HEK293 (cell line): ENCODE measurements around the gene PLCB1.

Source experiments
- CTCF ChIA-PET: fragments of 350-600 bp; formaldehyde crosslinking; extraction: SDS; loops from one replicate; lab custom pipeline; 2021; ENCODE audit warnings: antibody characterized with exemption; lab: Yijun Ruan, JAX
- POLR2A ChIA-PET: fragments of 300-600 bp; formaldehyde crosslinking; extraction: SDS; loops from one replicate; lab custom pipeline; 2020; ENCODE audit warnings: antibody characterized with exemption, inconsistent platforms; lab: Yijun Ruan, JAX
- H3K27ac ChIP-seq: fragments of 200-500 bp; sonication (Bioruptor generic); 2 replicates; pipeline ENCODE4 v1.5.1; 2014; ENCODE audit warnings: low read depth, low read length, control low read depth, inconsistent platforms; ENCODE audit errors: extremely low read depth
- H3K36me3 ChIP-seq, 2 experiments: fragments of 200-500 bp in 1 of 2; sonication (Bioruptor generic) in 1 of 2; 1 replicate in 1 of 2; 2 replicates in 1 of 2; pipeline ENCODE4 v1.5.1; 2014 to 2017; ENCODE audit warnings: inconsistent platforms in 2 of 2, low read length in 2 of 2; ENCODE audit not compliant: control insufficient read depth in 2 of 2, insufficient read depth in 1 of 2
- H3K4me1 ChIP-seq: fragments of 200-500 bp; sonication (Bioruptor generic); 2 replicates; pipeline ENCODE4 v1.5.1; 2014; ENCODE audit warnings: mild to moderate bottlenecking, low read length, inconsistent platforms; ENCODE audit not compliant: control insufficient read depth, insufficient read depth
- H3K4me3 ChIP-seq: 2 replicates; pipeline ENCODE4 v1.5.1; 2011; ENCODE audit warnings: low read depth, mild to moderate bottlenecking, control low read depth, low read length, moderate library complexity
- H3K9me3 ChIP-seq: fragments of 200-500 bp; sonication (Bioruptor generic); 2 replicates; pipeline ENCODE4 v1.5.1; 2014; ENCODE audit warnings: low read depth, low read length, inconsistent platforms; ENCODE audit not compliant: control insufficient read depth, insufficient read depth
- EGR2 ChIP-seq: fragments of 450-650 bp; formaldehyde crosslinking; IDR thresholded peaks from 2 replicates; pipeline ENCODE4 v1.5.1; 2016; ENCODE audit warnings: low read depth, missing biosample characterization, missing genetic modification characterization
- GLIS1 ChIP-seq: fragments of 450-650 bp; formaldehyde crosslinking; IDR thresholded peaks from 2 replicates; pipeline ENCODE4 v1.5.1; 2016; ENCODE audit warnings: missing biosample characterization, missing genetic modification characterization
- OVOL3 ChIP-seq: fragments of 450-650 bp; formaldehyde crosslinking; IDR thresholded peaks from 2 replicates; pipeline ENCODE4 v1.5.1; 2016; ENCODE audit warnings: missing biosample characterization, missing genetic modification characterization
- SP2 ChIP-seq: fragments of 450-650 bp; formaldehyde crosslinking; IDR thresholded peaks from 2 replicates; pipeline ENCODE4 v1.5.1; 2016; ENCODE audit warnings: missing biosample characterization, missing genetic modification characterization
- ZBTB21 ChIP-seq: fragments of 450-650 bp; formaldehyde crosslinking; IDR thresholded peaks from 2 replicates; pipeline ENCODE4 v1.5.1; 2017; ENCODE audit warnings: missing biosample characterization, missing genetic modification characterization
- ZBTB48 ChIP-seq: fragments of 450-650 bp; formaldehyde crosslinking; IDR thresholded peaks from 2 replicates; pipeline ENCODE4 v1.5.1; 2016; ENCODE audit warnings: missing biosample characterization, missing genetic modification characterization
- ZFP41 ChIP-seq: fragments of 450-650 bp; formaldehyde crosslinking; IDR thresholded peaks from 2 replicates; pipeline ENCODE4 v1.5.1; 2016; ENCODE audit warnings: missing biosample characterization, missing genetic modification characterization, borderline replicate concordance
- ZNF138 ChIP-seq: fragments of 450-650 bp; formaldehyde crosslinking; IDR thresholded peaks from 2 replicates; pipeline ENCODE4 v1.5.1; 2016; ENCODE audit warnings: missing biosample characterization, missing genetic modification characterization, borderline replicate concordance
- ZNF146 ChIP-seq: fragments of 450-650 bp; formaldehyde crosslinking; IDR thresholded peaks from 2 replicates; pipeline ENCODE4 v1.5.1; 2016; ENCODE audit warnings: missing biosample characterization, missing genetic modification characterization
- ZNF324 ChIP-seq: fragments of 450-650 bp; formaldehyde crosslinking; IDR thresholded peaks from 2 replicates; pipeline ENCODE4 v1.5.1; 2016; ENCODE audit warnings: missing biosample characterization, missing genetic modification characterization
- ZNF394 ChIP-seq: fragments of 450-650 bp; formaldehyde crosslinking; IDR thresholded peaks from 2 replicates; pipeline ENCODE4 v1.5.1; 2016; ENCODE audit warnings: missing biosample characterization, missing genetic modification characterization, mild to moderate bottlenecking, moderate library complexity, borderline replicate concordance
- ZNF433 ChIP-seq: fragments of 450-650 bp; formaldehyde crosslinking; IDR thresholded peaks from 2 replicates; pipeline ENCODE4 v1.5.1; 2016; ENCODE audit warnings: missing biosample characterization, missing genetic modification characterization, low read depth
- ZNF473 ChIP-seq: fragments of 450-650 bp; formaldehyde crosslinking; IDR thresholded peaks from 2 replicates; pipeline ENCODE4 v1.5.1; 2017; ENCODE audit warnings: missing biosample characterization, missing genetic modification characterization
- ZNF561 ChIP-seq: fragments of 450-650 bp; IDR thresholded peaks from 2 replicates; pipeline ENCODE4 v1.5.1; 2018; ENCODE audit warnings: missing biosample characterization, missing genetic modification characterization, borderline replicate concordance
- ZNF585B ChIP-seq: fragments of 450-650 bp; formaldehyde crosslinking; IDR thresholded peaks from 2 replicates; pipeline ENCODE4 v1.5.1; 2016; ENCODE audit warnings: missing biosample characterization, missing genetic modification characterization
- ZNF596 ChIP-seq: fragments of 450-650 bp; IDR thresholded peaks from 2 replicates; pipeline ENCODE4 v1.5.0; 2018; ENCODE audit warnings: missing biosample characterization, mild to moderate bottlenecking, missing genetic modification characterization, moderate library complexity
- ZNF623 ChIP-seq: fragments of 450-650 bp; formaldehyde crosslinking; IDR thresholded peaks from 2 replicates; pipeline ENCODE4 v1.5.1; 2016; ENCODE audit warnings: missing biosample characterization, missing genetic modification characterization
- ZNF843 ChIP-seq: fragments of 450-650 bp; formaldehyde crosslinking; IDR thresholded peaks from 2 replicates; pipeline ENCODE4 v1.5.1; 2016; ENCODE audit warnings: missing biosample characterization, missing genetic modification characterization
- TF ChIP-seq, protein P1 (sequence below): fragments of 450-650 bp; formaldehyde crosslinking; IDR thresholded peaks from 2 replicates; pipeline ENCODE4 v1.5.1; 2016; ENCODE audit warnings: missing biosample characterization, missing genetic modification characterization
- TF ChIP-seq, protein P2 (sequence below): fragments of 450-650 bp; IDR thresholded peaks from 2 replicates; pipeline ENCODE4 v1.5.1; 2018; ENCODE audit warnings: missing biosample characterization, missing genetic modification characterization
- TF ChIP-seq, protein P3 (sequence below): fragments of 450-650 bp; formaldehyde crosslinking; IDR thresholded peaks from 2 replicates; pipeline ENCODE4 v1.5.1; 2017; ENCODE audit warnings: missing biosample characterization, mild to moderate bottlenecking, missing genetic modification characterization, moderate library complexity
- TF ChIP-seq, protein P4 (sequence below): fragments of 450-650 bp; formaldehyde crosslinking; IDR thresholded peaks from 2 replicates; pipeline ENCODE4 v1.5.1; 2016; ENCODE audit warnings: missing biosample characterization, missing genetic modification characterization
- TF ChIP-seq, protein P5 (sequence below): fragments of 450-650 bp; formaldehyde crosslinking; optimal IDR thresholded peaks from 2 replicates; pipeline ENCODE3; 2016; ENCODE audit warnings: missing biosample characterization, mild to moderate bottlenecking, missing genetic modification characterization

The PLCB1 gene

DNA sequence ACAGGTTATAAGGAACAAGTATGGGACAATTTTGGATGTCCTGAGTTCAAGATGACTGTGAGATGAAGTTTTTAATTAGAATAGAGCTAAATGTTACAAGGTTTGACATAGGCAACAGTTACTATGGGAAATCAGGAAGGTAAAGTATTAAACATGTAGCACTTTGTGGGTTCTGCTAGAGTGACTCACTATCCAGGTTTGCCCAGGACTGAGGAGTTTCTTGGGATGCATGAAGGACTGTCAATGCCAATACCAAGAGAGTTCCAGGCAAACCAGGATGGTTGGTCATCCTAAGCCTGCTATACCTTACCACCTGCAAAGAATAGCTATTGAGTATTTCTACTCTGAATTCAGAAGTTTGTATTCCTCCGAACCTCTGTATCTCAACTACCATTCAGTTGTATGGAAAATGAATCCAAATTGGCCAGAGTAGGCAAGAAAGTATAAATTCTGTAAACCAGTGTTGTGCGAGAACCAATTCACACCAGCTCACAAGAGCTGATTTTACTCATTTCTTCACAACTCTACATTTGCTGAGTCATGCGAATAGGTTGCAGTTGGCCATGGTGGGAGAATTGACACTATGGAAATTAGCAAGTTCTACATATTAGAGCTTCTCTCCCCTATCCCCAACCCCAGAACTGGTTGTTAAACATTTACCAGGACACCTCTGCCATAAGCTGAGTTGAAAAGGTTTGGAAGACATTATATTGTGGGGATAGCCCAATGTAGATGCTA is 449.5 kb downstream of the PLCB1 start:
- no peak for TF ChIP-seq ZBTB48 (tag by site-specific recombination)
- no peak for TF ChIP-seq SP2 (tag by site-specific recombination)
- TF ChIP-seq ZNF138 (tag by site-specific recombination), result no peak
- TF ChIP-seq ZNF433 (tag by site-specific recombination), result no peak
- TF ChIP-seq ZNF623 (tag by site-specific recombination), result no peak
- TF ChIP-seq ZNF843 (tag by site-specific recombination), result no peak
- TF ChIP-seq ZNF146 (tag by site-specific recombination), result no peak
- TF ChIP-seq OVOL3 (tag by site-specific recombination), result no peak
- TF ChIP-seq, protein P1, sequence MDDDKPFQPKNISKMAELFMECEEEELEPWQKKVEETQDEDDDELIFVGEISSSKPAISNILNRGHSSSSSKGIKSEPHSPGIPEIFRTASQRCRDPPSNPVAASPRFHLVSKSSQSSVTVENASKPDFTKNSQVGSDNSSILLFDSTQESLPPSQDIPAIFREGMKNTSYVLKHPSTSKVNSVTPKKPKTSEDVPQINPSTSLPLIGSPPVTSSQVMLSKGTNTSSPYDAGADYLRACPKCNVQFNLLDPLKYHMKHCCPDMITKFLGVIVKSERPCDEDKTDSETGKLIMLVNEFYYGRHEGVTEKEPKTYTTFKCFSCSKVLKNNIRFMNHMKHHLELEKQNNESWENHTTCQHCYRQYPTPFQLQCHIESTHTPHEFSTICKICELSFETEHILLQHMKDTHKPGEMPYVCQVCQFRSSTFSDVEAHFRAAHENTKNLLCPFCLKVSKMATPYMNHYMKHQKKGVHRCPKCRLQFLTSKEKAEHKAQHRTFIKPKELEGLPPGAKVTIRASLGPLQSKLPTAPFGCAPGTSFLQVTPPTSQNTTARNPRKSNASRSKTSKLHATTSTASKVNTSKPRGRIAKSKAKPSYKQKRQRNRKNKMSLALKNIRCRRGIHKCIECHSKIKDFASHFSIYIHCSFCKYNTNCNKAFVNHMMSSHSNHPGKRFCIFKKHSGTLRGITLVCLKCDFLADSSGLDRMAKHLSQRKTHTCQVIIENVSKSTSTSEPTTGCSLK (tag by site-specific recombination), result no peak
- no peak for TF ChIP-seq ZNF324 (tag by site-specific recombination)
- no peak for TF ChIP-seq ZBTB21 (tag by site-specific recombination)
- TF ChIP-seq EGR2, result no peak
- H3K9me3 ChIP-seq, result no peaks in the 10 kb centered on the region
- ChIA-PET CTCF (interaction anchor here (0.6 to 0.9 kb wide), 3 partner anchors 12 to 37 kb away, joined by 3 to 4 read pairs (median 3); no protein-coding TSS in a partner anchor), POLR2A (no interaction called here)
- H3K27ac ChIP-seq, result no peak overlapping the region
- H3K4me1 ChIP-seq, result 0 out of 2 replicates have a peak, but pooled peaks cover 2% of the 10 kb centered on the region
- H3K4me3 ChIP-seq, result no peak overlapping the region
- no peaks in the 10 kb centered on the region for H3K36me3 ChIP-seq

DNA sequence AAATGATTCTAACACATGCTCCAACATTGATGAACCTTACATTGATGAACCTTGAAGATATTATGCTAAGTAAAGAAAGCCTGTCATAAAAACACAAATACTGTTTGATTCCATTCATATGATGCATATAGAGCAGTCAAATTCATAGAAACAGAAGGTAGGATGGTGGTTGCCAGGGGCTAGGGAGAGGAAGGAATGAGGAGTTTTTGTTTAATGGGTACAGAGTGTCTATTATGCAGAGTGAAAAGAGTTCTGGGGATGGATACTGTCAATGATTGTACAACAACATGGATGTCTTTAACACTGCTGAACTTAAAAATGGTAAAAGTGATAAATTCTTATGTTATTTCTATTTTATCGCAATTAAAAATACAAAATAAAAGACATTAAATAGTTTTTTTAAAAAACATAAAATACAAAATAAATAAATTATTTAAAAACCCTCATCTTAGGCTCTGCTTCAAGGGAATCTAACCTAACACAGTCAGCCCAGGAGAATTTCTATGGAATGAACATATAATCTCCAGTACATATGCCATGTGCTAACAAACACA is 451.0 kb downstream of the PLCB1 start:
- Histone ChIP-seq H3K27ac (no peak overlapping the region), H3K36me3 (no peaks in the 10 kb centered on the region), H3K9me3 (no peaks in the 10 kb centered on the region), H3K4me3 (no peak overlapping the region), H3K4me1 (0 out of 2 replicates have a peak, but pooled peaks cover 2% of the 10 kb centered on the region)
- ChIA-PET POLR2A (no interaction called here), CTCF (interaction anchor here (0.6 to 0.9 kb wide), 2 partner anchors 47 to 194 kb away, joined by 3 read pairs; no protein-coding TSS in a partner anchor)
- TF ChIP-seq, protein P2, sequence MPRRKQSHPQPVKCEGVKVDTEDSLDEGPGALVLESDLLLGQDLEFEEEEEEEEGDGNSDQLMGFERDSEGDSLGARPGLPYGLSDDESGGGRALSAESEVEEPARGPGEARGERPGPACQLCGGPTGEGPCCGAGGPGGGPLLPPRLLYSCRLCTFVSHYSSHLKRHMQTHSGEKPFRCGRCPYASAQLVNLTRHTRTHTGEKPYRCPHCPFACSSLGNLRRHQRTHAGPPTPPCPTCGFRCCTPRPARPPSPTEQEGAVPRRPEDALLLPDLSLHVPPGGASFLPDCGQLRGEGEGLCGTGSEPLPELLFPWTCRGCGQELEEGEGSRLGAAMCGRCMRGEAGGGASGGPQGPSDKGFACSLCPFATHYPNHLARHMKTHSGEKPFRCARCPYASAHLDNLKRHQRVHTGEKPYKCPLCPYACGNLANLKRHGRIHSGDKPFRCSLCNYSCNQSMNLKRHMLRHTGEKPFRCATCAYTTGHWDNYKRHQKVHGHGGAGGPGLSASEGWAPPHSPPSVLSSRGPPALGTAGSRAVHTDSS (tag by site-specific recombination), result no peak
- no peak for TF ChIP-seq ZNF596 (tag by site-specific recombination)

DNA sequence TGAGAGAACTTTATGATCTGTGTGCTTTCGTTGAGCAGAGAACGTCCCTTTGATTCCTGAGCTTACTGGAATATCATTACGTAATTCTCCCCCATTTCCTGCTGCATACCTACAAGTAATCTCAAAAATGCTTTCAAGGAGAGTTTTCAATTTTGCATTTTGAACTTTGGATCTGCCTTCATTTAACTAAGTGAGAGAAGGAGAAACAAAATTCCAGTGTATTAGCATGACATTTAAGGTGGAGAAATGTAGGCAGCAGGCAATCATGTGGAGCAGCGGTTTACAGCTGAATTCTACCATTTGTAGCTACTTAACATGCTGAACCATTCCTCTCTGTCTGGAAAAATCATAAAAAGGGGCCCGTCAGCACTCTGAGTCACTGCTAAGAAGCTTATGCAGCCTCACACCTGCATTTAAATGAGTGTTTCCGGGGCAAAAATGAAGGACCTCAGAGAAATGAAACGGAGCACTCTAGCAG is 451.5 kb downstream of the PLCB1 start:
- H3K4me1 ChIP-seq, result 0 out of 2 replicates have a peak, but pooled peaks cover 2% of the 10 kb centered on the region
- POLR2A ChIA-PET, result no interaction called here
- H3K9me3 ChIP-seq, result no peaks in the 10 kb centered on the region
- no peaks in the 10 kb centered on the region for H3K36me3 ChIP-seq
- CTCF ChIA-PET, result interaction anchor here (0.9 kb wide), 1 partner anchor 48 kb away, joined by 3 read pairs; no protein-coding TSS in a partner anchor
- H3K4me3 ChIP-seq, result no peak overlapping the region
- H3K27ac ChIP-seq, result no peak overlapping the region
- no peak for TF ChIP-seq ZNF585B
- no peak for TF ChIP-seq ZNF394 (tag by site-specific recombination)
- TF ChIP-seq ZNF473 (tag by site-specific recombination), result no peak
- no peak for TF ChIP-seq ZNF561 (tag by site-specific recombination)
- TF ChIP-seq, protein P3, sequence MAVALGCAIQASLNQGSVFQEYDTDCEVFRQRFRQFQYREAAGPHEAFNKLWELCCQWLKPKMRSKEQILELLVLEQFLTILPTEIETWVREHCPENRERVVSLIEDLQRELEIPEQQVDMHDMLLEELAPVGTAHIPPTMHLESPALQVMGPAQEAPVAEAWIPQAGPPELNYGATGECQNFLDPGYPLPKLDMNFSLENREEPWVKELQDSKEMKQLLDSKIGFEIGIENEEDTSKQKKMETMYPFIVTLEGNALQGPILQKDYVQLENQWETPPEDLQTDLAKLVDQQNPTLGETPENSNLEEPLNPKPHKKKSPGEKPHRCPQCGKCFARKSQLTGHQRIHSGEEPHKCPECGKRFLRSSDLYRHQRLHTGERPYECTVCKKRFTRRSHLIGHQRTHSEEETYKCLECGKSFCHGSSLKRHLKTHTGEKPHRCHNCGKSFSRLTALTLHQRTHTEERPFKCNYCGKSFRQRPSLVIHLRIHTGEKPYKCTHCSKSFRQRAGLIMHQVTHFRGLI, result no peak
- no peak for TF ChIP-seq ZFP41
- TF ChIP-seq GLIS1, result no peak
- TF ChIP-seq, protein P4, sequence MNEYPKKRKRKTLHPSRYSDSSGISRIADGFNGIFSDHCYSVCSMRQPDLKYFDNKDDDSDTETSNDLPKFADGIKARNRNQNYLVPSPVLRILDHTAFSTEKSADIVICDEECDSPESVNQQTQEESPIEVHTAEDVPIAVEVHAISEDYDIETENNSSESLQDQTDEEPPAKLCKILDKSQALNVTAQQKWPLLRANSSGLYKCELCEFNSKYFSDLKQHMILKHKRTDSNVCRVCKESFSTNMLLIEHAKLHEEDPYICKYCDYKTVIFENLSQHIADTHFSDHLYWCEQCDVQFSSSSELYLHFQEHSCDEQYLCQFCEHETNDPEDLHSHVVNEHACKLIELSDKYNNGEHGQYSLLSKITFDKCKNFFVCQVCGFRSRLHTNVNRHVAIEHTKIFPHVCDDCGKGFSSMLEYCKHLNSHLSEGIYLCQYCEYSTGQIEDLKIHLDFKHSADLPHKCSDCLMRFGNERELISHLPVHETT, result no peak
- TF ChIP-seq, protein P5, sequence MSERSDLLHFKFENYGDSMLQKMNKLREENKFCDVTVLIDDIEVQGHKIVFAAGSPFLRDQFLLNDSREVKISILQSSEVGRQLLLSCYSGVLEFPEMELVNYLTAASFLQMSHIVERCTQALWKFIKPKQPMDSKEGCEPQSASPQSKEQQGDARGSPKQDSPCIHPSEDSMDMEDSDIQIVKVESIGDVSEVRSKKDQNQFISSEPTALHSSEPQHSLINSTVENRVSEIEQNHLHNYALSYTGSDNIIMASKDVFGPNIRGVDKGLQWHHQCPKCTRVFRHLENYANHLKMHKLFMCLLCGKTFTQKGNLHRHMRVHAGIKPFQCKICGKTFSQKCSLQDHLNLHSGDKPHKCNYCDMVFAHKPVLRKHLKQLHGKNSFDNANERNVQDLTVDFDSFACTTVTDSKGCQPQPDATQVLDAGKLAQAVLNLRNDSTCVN (tag by site-specific recombination), result no peak
